ENCODE results near the gene GMPPA. TPM values are rescaled to one million over a fixed set of nuclear protein-coding genes. Genes with fewer than 3 reads are reported as not detected.

GMPPA gene
- total RNA-seq, 1 donor from 2014 or later, result 23.2 TPM

- Mint-ChIP-seq H3K4me3 (ENCODE audit: unreplicated experiment) (peak overlapping the region; percentile 46), H3K4me1 (ENCODE audit: low read depth, unreplicated experiment) (peaks cover 30% of the 10 kb centered on the region), H3K27me3 (ENCODE audit: unreplicated experiment) (peaks cover 12% of the 10 kb centered on the region), H3K9me3 (ENCODE audit: unreplicated experiment) (peaks cover 18% of the 10 kb centered on the region), H3K36me3 (ENCODE audit: unreplicated experiment) (peaks cover 8% of the 10 kb centered on the region), H3K27ac (ENCODE audit: unreplicated experiment) (peak overlapping the region; percentile 74)
- DNase-seq, result no peak
- no peak for TF ChIP-seq CTCF (IDR thresholded peaks at IDR 0.05; ENCODE audit: partially characterized antibody, unreplicated experiment)
Observed at GRCh38 chr2:219540784-219541504, 42.3 kb downstream of the GMPPA start.

- H3K4me3 Mint-ChIP-seq (ENCODE audit: unreplicated experiment), result no peak overlapping the region
- H3K36me3 Mint-ChIP-seq (ENCODE audit: unreplicated experiment), result peaks cover 8% of the 10 kb centered on the region
- no peak overlapping the region for H3K27ac Mint-ChIP-seq (ENCODE audit: unreplicated experiment)
- peaks cover 12% of the 10 kb centered on the region for H3K27me3 Mint-ChIP-seq (ENCODE audit: unreplicated experiment)
- peak; percentile 100 for TF ChIP-seq CTCF (IDR thresholded peaks at IDR 0.05; ENCODE audit: partially characterized antibody, unreplicated experiment)
- H3K4me1 Mint-ChIP-seq (ENCODE audit: low read depth, unreplicated experiment), result peaks cover 32% of the 10 kb centered on the region
- peaks cover 21% of the 10 kb centered on the region for H3K9me3 Mint-ChIP-seq (ENCODE audit: unreplicated experiment)
- DNase-seq, result peak; percentile 92
Observed at GRCh38 chr2:219541611-219542180, 43.0 kb downstream of the GMPPA start.

DNA sequence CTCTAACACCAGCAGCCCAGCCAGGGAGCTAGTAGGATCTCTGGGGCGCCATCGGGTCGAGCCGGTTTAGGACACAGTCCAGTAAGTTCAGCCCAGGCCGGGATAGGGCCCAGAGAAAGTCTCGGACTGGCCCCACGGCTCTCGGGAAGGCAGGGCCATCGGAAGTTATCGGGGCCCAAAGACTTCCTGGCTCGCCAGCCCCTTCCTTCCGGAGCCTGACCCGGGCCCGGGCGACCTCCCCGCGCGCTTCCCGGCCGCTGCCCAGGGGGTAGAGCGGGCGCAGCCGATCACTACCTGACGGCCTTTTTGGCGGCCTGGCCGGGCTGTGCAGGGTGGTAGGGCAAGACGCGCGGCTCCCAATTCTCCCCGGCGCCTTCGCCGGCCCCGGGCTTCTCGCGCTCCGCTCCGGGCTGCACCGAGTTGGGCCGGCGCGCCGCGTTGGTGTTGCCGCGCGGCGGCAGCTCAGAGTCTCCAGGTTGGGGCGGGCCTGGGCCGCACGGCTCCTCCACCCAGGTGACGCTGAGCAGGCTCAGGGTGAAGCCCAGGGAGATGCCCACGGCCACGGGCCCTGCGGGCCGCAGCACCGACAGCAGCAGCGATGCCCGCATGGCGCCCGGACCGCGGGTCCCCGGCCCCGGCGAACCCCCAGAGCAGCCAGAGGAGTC, 44.4 kb downstream of the GMPPA start:
- H3K27ac Mint-ChIP-seq (ENCODE audit: unreplicated experiment), result peak overlapping the region; percentile 54
- DNase-seq, result no peak
- H3K4me1 Mint-ChIP-seq (ENCODE audit: low read depth, unreplicated experiment), result peaks cover 26% of the 10 kb centered on the region
- no peak for TF ChIP-seq CTCF (IDR thresholded peaks at IDR 0.05; ENCODE audit: partially characterized antibody, unreplicated experiment)
- peaks cover 16% of the 10 kb centered on the region for H3K27me3 Mint-ChIP-seq (ENCODE audit: unreplicated experiment)
- peak overlapping the region; percentile 90 for H3K4me3 Mint-ChIP-seq (ENCODE audit: unreplicated experiment)
- H3K9me3 Mint-ChIP-seq (ENCODE audit: unreplicated experiment), result peaks cover 25% of the 10 kb centered on the region
- peaks cover 13% of the 10 kb centered on the region for H3K36me3 Mint-ChIP-seq (ENCODE audit: unreplicated experiment)

GRCh38 chr2:219543596-219544358, 45.1 kb downstream of the GMPPA start, which contains the start of the genes CHPF and TMEM198:
CHPF (minus strand) TSS chr2:219543809; CDS start chr2:219543538, 271 bp downstream.
TMEM198 (plus strand) TSS chr2:219544028; CDS start chr2:219544728, 700 bp downstream.
- Mint-ChIP-seq H3K27me3 (ENCODE audit: unreplicated experiment) (peaks cover 18% of the 10 kb centered on the region), H3K4me1 (ENCODE audit: low read depth, unreplicated experiment) (peaks cover 24% of the 10 kb centered on the region), H3K4me3 (ENCODE audit: unreplicated experiment) (peak within 1 kb of the TSS; percentile 99), H3K27ac (ENCODE audit: unreplicated experiment) (peak within 1 kb of the TSS; percentile 95), H3K36me3 (ENCODE audit: unreplicated experiment) (peaks cover 19% of the 10 kb centered on the region), H3K9me3 (ENCODE audit: unreplicated experiment) (peaks cover 26% of the 10 kb centered on the region)
- DNase-seq, result peak; percentile 98
- no peak for TF ChIP-seq CTCF (IDR thresholded peaks at IDR 0.05; ENCODE audit: partially characterized antibody, unreplicated experiment)

Data from glutamatergic neuron (in vitro differentiated cells).